Measurements from ENCODE around the gene LHX8.

DNA sequence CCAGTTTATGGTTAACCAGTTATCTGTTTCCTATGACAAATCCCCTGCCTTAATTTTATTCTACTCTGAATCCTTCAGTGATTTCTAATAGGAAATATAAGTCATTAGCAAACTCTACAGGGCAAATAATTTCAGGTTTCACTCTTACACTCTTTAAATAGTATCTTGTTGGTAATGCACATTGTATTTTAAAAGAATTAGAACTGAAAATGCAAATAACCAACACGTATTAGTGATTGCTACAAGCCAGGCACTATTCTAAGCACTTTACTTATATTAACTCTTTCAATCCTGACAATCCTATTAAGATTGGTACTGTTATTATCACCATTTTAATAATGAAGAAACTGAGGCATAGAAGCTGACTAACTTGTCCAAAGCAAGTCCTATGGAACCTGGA, 48.3 kb upstream of the LHX8 start:
- TF ChIP-seq EZH2 (IDR thresholded peaks at IDR 0.05; ENCODE audit: insufficient read depth, poor library complexity, severe bottlenecking), result no peak
- no peak for TF ChIP-seq EZH2phosphoT487 (IDR thresholded peaks at IDR 0.05; ENCODE audit: insufficient read depth, low read depth)

All from GM23248 (cell line).